PC-9 (cell line): Measurements from ENCODE around the gene RAB24. TPM values are rescaled to one million over a fixed set of nuclear protein-coding genes. Genes with fewer than 3 reads are reported as not detected.

ENCODE experiments used
- BruUV-seq: library from RNA; stranded (reverse); fragments of 400-500 nt; replicated peaks from 2 replicates; lab custom pipeline; 2021; lab: Mats Ljungman, UMichigan
- CTCF ChIA-PET: fragments of 300-600 bp; sonication (Branson Sonifier 250); formaldehyde crosslinking; loops from one replicate; lab custom pipeline; 2022; ENCODE audit warnings: antibody characterized with exemption; lab: Charles Lee
- POLR2A ChIA-PET: fragments of 300-600 bp; sonication (Branson Sonifier 250); formaldehyde crosslinking; loops from one replicate; lab custom pipeline; 2022; ENCODE audit warnings: antibody characterized with exemption; ENCODE audit not compliant: unreplicated experiment; lab: Charles Lee
- DNase-seq, 2 experiments: peaks; one replicate each; pipeline versions ENCODE4 v3.0.0 to v3.0.0-alpha.2; 2015 to 2022; ENCODE audit warnings: mixed read lengths in 1 of 2
- H2AFZ ChIP-seq: fragments of 200-600 bp; sonication (generic); 2 replicates; pipeline ENCODE4 v1.8.1; 2017; ENCODE audit warnings: antibody characterized with exemption
- H3F3A ChIP-seq: fragments of 200-600 bp; sonication (generic); 2 replicates; pipeline ENCODE4 v1.8.1; 2017; ENCODE audit warnings: antibody characterized with exemption, mild to moderate bottlenecking, low read depth; ENCODE audit not compliant: insufficient read depth
- H3K27ac ChIP-seq: fragments of 200-600 bp; sonication (generic); 2 replicates; pipeline ENCODE4 v1.6.1; 2016; ENCODE audit warnings: mixed run types
- H3K27me3 ChIP-seq: fragments of 200-600 bp; sonication (generic); 2 replicates; pipeline ENCODE4 v1.6.1; 2016; ENCODE audit warnings: low read depth, mixed run types; ENCODE audit not compliant: insufficient read depth
- H3K36me3 ChIP-seq: fragments of 200-600 bp; sonication (generic); 2 replicates; pipeline ENCODE4 v1.6.1; 2016; ENCODE audit warnings: low read depth, mixed run types
- H3K4me1 ChIP-seq: fragments of 200-600 bp; sonication (generic); replicated peaks from 2 replicates; pipeline ENCODE4 v1.6.1; 2016; ENCODE audit warnings: mixed run types; ENCODE audit not compliant: insufficient read depth
- H3K4me2 ChIP-seq: fragments of 200-600 bp; sonication (generic); 2 replicates; pipeline ENCODE4 v1.6.1; 2017; ENCODE audit warnings: mixed run types
- H3K4me3 ChIP-seq: fragments of 200-600 bp; sonication (generic); 2 replicates; pipeline ENCODE4 v1.6.1; 2016; ENCODE audit warnings: mixed run types
- H3K79me2 ChIP-seq: fragments of 200-600 bp; sonication (generic); 2 replicates; pipeline ENCODE4 v1.6.1; 2017; ENCODE audit warnings: low read depth, mixed run types
- H3K9me2 ChIP-seq: fragments of 200-600 bp; sonication (generic); 2 replicates; pipeline ENCODE4 v1.8.1; 2017; ENCODE audit warnings: mild to moderate bottlenecking; ENCODE audit not compliant: insufficient read depth
- H3K9me3 ChIP-seq: fragments of 200-600 bp; sonication (generic); 2 replicates; pipeline ENCODE4 v1.8.1; 2016; ENCODE audit warnings: low read depth; ENCODE audit not compliant: insufficient read depth
- H4K20me1 ChIP-seq: fragments of 200-600 bp; sonication (generic); 2 replicates; pipeline ENCODE4 v1.8.1; 2017; ENCODE audit not compliant: insufficient read depth
- CTCF ChIP-seq: fragments of 200-600 bp; sonication (generic); conservative IDR thresholded peaks from 2 replicates; pipeline ENCODE4 v1.6.1; 2017; ENCODE audit warnings: mixed run types, antibody characterized with exemption, mild to moderate bottlenecking, moderate library complexity
- EZH2 ChIP-seq: fragments of 200-600 bp; sonication (generic); IDR thresholded peaks from 2 replicates; pipeline ENCODE4 v1.8.0; 2017; ENCODE audit warnings: antibody characterized with exemption, low read depth
- intact Hi-C: fragments of 100-400 bp; cut with micrococcal nuclease; formaldehyde crosslinking; loops from one replicate; pipeline ENCODE4 v1.10.0; 2022; ENCODE audit not compliant: unreplicated experiment
- total RNA-seq: library from RNA; stranded (reverse); gene quantifications from 2 replicates; pipeline ENCODE4 v1.2.3, GENCODE V29; 2021

RAB24 gene
- total RNA-seq, 1 experiment from 2014 or later, result 16.9 TPM

DNA sequence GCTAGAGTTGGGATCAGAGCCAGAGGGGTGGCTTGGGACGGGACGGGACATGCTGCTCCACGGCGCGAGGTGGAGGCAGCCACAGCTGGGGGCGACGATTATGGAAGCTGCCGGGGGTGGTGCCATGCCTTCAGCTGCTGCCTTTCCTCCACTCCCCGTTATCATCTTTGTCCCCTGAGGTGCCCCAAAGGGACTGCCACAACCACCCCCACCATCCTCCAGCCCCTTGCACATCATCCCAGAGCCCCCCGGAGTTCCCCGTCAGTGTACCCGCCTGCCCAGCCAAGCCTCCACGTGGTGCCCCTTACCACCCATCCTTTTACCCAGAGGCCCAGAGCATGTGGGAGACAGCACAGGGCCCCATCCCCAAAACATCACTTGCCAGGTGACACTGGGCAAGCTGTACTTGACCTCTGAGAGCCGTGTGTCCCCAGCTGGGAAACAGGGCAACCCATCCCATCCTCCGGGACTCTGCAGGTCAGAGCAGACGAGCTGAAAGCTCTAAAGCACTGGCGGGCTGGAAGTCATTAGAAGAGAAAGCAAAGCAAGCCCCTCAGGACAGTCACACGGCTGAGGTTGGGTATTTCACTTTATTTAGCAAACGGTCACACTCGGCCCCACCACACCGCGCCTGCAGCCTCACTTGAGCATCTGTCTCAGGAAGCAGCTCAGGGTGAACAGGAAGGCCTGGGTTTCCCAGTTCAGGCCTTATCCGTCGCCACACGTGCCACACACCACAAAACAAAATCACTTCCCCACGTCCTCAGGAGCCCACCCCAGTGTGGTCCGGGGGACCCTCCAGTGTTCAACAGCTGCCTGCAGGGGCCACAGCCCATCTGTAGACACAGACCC, 27.7 kb upstream of the RAB24 start:
- DNase-seq, result no peak
- CTCF ChIA-PET, result interaction anchor here (0.6 kb wide), 1 partner anchor 42 kb away, joined by 4 read pairs; no protein-coding TSS in a partner anchor
- no peak for TF ChIP-seq EZH2
- no peak for TF ChIP-seq CTCF
- Histone ChIP-seq H3K4me1 (peaks cover 9% of the 10 kb centered on the region), H3K4me3 (no peak overlapping the region), H3K27me3 (no peaks in the 10 kb centered on the region), H3K27ac (no peak overlapping the region), H3K79me2 (no peaks in the 10 kb centered on the region), H3K9me2 (no peaks in the 10 kb centered on the region), H3K9me3 (no peaks in the 10 kb centered on the region), H3K4me2 (no peak overlapping the region), H2AFZ (no peak overlapping the region), H3K36me3 (peaks cover 7% of the 10 kb centered on the region; the same call in 1 of the 2 replicates), H4K20me1 (peaks cover 8% of the 10 kb centered on the region; the same call in 1 of the 2 replicates), H3F3A (peaks cover 16% of the 10 kb centered on the region; the same call in 1 of the 2 replicates)
- POLR2A ChIA-PET, result interaction anchor here (0.7 kb wide), 1 partner anchor 127 kb away, joined by 6 read pairs; no protein-coding TSS in a partner anchor
- intact Hi-C loops, result no loop called here
- BruUV-seq, result TSS peak; percentile 51

GRCh38 chr5:177329883-177330282, 26.4 kb upstream of the RAB24 start:
- Histone ChIP-seq H3K9me3 (no peaks in the 10 kb centered on the region), H4K20me1 (peaks cover 8% of the 10 kb centered on the region; the same call in 1 of the 2 replicates), H3K36me3 (peaks cover 7% of the 10 kb centered on the region; the same call in 1 of the 2 replicates), H3K4me3 (no peak overlapping the region), H3K4me1 (peaks cover 23% of the 10 kb centered on the region), H3K9me2 (no peaks in the 10 kb centered on the region), H2AFZ (no peak overlapping the region), H3K27me3 (no peaks in the 10 kb centered on the region), H3K4me2 (no peak overlapping the region), H3F3A (peaks cover 24% of the 10 kb centered on the region), H3K27ac (no peak overlapping the region), H3K79me2 (no peaks in the 10 kb centered on the region)
- ChIA-PET POLR2A (no interaction called here), CTCF (no interaction called here)
- TF ChIP-seq EZH2, result no peak
- no peak for TF ChIP-seq CTCF
- intact Hi-C loops, result no loop called here
- no peak for DNase-seq
- BruUV-seq, result no TSS peak

GRCh38 chr5:177328545-177329231, 25.2 kb upstream of the RAB24 start:
- no peaks in the 10 kb centered on the region for H3K27me3 ChIP-seq
- ChIA-PET POLR2A (interaction anchor here (0.6 to 0.7 kb wide), 3 partner anchors 38 to 166 kb away, joined by 3 to 4 read pairs (median 3); no protein-coding TSS in a partner anchor), CTCF (interaction anchor here (0.6 to 0.8 kb wide), 2 partner anchors 94 to 223 kb away, joined by 3 to 4 read pairs; no protein-coding TSS in a partner anchor)
- H3K4me3 ChIP-seq, result no peak overlapping the region
- no peaks in the 10 kb centered on the region for H3K9me3 ChIP-seq
- intact Hi-C loops, result no loop called here
- H3K4me2 ChIP-seq, result no peak overlapping the region
- peaks cover 23% of the 10 kb centered on the region for H3K4me1 ChIP-seq
- peaks cover 8% of the 10 kb centered on the region; the same call in 1 of the 2 replicates for H4K20me1 ChIP-seq
- no peak overlapping the region for H2AFZ ChIP-seq
- H3K79me2 ChIP-seq, result no peaks in the 10 kb centered on the region
- no peak overlapping the region for H3K27ac ChIP-seq
- no peaks in the 10 kb centered on the region for H3K9me2 ChIP-seq
- TF ChIP-seq EZH2, result no peak
- no peak for TF ChIP-seq CTCF
- no peaks in the 10 kb centered on the region for H3K36me3 ChIP-seq
- no peak for DNase-seq
- peaks cover 24% of the 10 kb centered on the region for H3F3A ChIP-seq
- no TSS peak for BruUV-seq
